ENCODE data around the gene CRYBA4.
A peak's percentile ranks its signal among the peaks of the same experiment; 100 is the strongest.

Gene CRYBA4

DNA sequence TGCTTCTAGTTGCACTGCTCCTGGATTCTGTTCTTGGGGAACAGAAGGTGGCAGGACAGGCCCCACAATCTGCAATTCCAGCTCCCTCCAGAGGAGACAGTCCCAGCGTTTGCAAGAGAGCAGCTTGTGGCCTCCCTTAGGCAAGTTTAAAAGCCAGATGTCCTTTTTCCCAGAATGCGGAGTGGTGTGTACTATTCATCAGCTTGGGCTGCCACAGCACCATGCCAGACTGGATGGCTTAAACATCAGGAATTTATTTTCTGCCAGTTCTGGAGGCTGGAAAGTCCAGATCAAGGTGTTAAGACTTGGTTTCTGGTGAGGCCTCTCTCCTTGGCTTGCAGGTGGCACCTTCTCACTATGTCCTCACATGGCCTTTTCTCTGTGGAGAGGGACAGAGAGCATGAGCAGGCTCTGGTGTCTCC, 47.3 kb downstream of the CRYBA4 start:
- Histone ChIP-seq H3K27ac (ENCODE audit: low read depth, low read length) (no peak overlapping the region), H3K9ac (ENCODE audit: low read length) (no peak overlapping the region)

DNA sequence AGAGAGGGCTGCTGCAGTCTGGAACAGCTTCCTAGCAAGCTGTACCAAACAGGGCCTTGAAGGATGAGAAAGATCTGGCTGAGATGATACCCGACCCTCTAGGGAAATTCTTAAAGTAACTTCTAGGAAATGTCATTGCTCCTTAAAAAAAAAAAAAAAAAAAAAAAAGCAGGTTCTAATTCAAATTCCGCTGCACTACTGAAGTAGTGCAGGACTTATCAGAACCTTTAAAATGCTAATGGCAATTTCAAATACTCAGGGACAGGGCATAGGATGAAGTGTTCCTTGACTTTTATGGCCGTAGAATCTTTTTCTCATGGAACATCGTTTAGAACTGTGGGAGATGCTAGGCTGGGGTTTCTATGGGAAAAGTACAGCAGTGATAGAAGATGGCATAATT, 48.7 kb downstream of the CRYBA4 start:
- Histone ChIP-seq H3K36me3 (ENCODE audit: insufficient read depth, low read length) (no peaks in the 10 kb centered on the region), H3K9ac (ENCODE audit: low read length) (no peak overlapping the region), H3K4me3 (ENCODE audit: low read depth in 1 of 2, low read length in 2 of 2) (no peak overlapping the region), H3K27me3 (ENCODE audit: control insufficient read depth in 1 of 2, insufficient read depth in 2 of 2, low read length in 2 of 2) (no peaks in the 10 kb centered on the region), H3K4me1 (ENCODE audit: insufficient read depth, low read length) (peaks cover 23% of the 10 kb centered on the region), H3K27ac (ENCODE audit: low read depth, low read length) (no peak overlapping the region), H3K9me3 (ENCODE audit: low read length) (no peaks in the 10 kb centered on the region)

More for the DNA sequence above, 47.3 kb downstream of the CRYBA4 start:
- H3K4me1 ChIP-seq (ENCODE audit: insufficient read depth, low read length), result peaks cover 13% of the 10 kb centered on the region
- H3K27me3 ChIP-seq (ENCODE audit: control insufficient read depth in 1 of 2, insufficient read depth in 2 of 2, low read length in 2 of 2), result peaks cover 0 to 4% of the 10 kb centered on the region in 2 donors
- no peaks in the 10 kb centered on the region for H3K9me3 ChIP-seq (ENCODE audit: low read length)
- H3K4me3 ChIP-seq (ENCODE audit: low read depth in 1 of 2, low read length in 2 of 2), result no peak overlapping the region
- no peaks in the 10 kb centered on the region for H3K36me3 ChIP-seq (ENCODE audit: insufficient read depth, low read length)

DNA sequence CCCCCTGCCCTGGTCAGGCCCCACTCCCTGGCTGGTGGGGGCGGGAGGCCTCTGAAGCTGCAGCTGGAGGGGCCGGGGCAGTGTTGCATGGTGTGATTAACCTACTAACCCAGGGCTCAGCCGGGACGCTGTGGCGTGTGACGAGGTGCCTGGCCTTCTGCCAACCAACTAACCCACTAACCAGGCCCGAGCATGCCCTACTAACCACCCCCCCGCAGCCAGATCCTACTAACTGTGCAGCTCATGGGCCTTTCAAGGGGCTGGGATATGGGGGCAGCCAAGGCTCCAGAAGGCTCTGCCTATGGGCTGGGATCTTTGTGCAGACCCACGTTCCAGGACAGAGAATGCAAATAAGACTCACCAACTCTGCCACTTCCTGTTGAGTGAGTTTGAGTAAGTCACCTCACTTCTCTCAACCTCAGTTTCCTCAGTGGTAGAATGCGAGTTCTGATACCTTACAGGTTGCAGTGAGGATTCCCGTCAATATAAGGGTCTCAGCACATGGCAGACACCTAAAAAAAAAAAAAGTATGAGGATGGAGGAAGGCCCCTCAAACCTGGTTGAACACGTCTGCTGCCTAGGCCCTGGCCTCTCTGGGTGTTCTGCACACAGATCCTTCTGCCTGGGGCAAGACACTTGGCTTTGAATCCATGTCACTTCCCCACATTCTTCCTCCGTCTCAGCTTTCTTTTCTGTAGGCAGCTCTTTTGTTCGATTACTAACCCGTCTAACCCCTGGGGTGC, 49.7 kb downstream of the CRYBA4 start:
- Histone ChIP-seq H3K4me3 (ENCODE audit: low read depth in 1 of 2, low read length in 2 of 2) (no peak overlapping the region), H3K27ac (ENCODE audit: low read depth, low read length) (peak overlapping the region; percentile 73), H3K9ac (ENCODE audit: low read length) (no peak overlapping the region)

DNA sequence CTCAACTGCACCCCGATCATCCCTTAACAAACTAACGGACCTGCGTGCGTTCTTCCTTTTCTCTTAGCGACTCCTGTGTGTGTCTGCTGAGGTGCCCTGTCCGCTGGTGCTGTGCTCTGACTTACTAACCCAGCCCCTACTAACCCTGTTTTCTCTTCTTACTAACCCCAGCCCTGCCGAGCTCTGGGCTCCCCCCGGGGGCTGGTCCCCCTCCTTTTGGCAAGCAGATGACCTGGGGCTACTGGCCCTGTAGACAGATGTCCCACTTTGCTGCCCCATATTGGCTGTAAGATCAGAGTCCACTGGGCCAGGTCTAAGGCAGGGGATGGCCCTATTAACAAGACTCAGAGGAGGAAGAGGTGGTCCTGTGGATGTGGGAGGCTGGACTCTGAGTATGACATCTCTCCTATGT, 50.3 kb downstream of the CRYBA4 start:
- H3K27ac ChIP-seq (ENCODE audit: low read depth, low read length), result peak overlapping the region; percentile 73
- H3K4me3 ChIP-seq (ENCODE audit: low read depth in 1 of 2, low read length in 2 of 2), result peak overlapping the region; percentile 90 to 97
- H3K27me3 ChIP-seq (ENCODE audit: control insufficient read depth in 1 of 2, insufficient read depth in 2 of 2, low read length in 2 of 2), result no peaks in the 10 kb centered on the region
- no peaks in the 10 kb centered on the region for H3K9me3 ChIP-seq (ENCODE audit: low read length)
- H3K4me1 ChIP-seq (ENCODE audit: insufficient read depth, low read length), result peaks cover 23% of the 10 kb centered on the region
- no peaks in the 10 kb centered on the region for H3K36me3 ChIP-seq (ENCODE audit: insufficient read depth, low read length)
- peak overlapping the region; percentile 1 for H3K9ac ChIP-seq (ENCODE audit: low read length)

More for the DNA sequence above, 49.7 kb downstream of the CRYBA4 start:
- Histone ChIP-seq H3K36me3 (ENCODE audit: insufficient read depth, low read length) (no peaks in the 10 kb centered on the region), H3K9me3 (ENCODE audit: low read length) (no peaks in the 10 kb centered on the region), H3K4me1 (ENCODE audit: insufficient read depth, low read length) (peaks cover 23% of the 10 kb centered on the region), H3K27me3 (ENCODE audit: control insufficient read depth in 1 of 2, insufficient read depth in 2 of 2, low read length in 2 of 2) (no peaks in the 10 kb centered on the region)

DNA sequence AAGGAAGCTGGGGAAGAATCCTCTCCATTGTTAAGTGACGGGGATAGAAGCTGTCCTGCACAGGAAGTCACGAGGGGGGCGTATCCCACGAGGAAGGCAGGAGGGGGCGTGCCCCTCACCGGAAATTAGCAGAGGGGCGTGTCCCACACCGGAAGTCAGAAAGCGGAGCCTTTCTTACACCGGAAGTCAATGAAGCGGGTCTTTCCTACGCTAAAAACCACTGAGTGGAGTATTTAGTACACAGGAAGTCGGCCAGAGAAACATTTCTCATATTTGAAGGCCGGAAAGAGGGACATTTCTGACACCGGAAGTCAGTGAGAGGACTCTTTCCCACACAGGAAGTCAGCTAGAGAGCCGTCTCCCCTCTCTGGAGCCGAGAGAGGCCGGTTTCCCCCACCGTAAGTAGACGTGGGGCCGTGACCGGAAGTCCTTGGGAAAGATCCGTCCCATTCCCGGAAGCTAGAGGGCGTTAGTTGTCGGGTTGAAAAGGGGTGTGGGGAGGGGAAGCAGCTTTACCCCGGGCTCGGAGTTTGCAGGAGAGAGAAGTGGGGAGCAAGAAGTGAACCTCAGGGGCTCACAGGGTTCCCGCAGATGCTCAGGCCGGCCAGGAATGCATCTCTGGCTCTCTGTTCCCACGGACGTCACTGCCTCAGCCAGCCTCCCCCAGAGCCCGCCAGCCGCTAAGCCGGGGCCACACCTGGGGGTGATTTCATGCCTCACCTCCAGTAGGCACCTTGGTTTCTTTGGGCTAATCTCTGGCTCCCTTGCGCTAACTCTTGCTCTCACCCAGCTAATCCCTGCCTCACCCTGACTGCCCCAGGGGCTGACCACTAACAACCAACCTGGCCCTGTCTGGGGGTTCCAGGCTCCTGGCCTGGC, 51.1 kb downstream of the CRYBA4 start:
- peak overlapping the region; percentile 90 to 97 for H3K4me3 ChIP-seq (ENCODE audit: low read depth in 1 of 2, low read length in 2 of 2)
- H3K36me3 ChIP-seq (ENCODE audit: insufficient read depth, low read length), result no peaks in the 10 kb centered on the region
- no peaks in the 10 kb centered on the region for H3K27me3 ChIP-seq (ENCODE audit: control insufficient read depth in 1 of 2, insufficient read depth in 2 of 2, low read length in 2 of 2)
- peaks cover 23% of the 10 kb centered on the region for H3K4me1 ChIP-seq (ENCODE audit: insufficient read depth, low read length)
- peak overlapping the region; percentile 99 for H3K9ac ChIP-seq (ENCODE audit: low read length)
- no peaks in the 10 kb centered on the region for H3K9me3 ChIP-seq (ENCODE audit: low read length)
- H3K27ac ChIP-seq (ENCODE audit: low read depth, low read length), result peak overlapping the region; percentile 73

DNA sequence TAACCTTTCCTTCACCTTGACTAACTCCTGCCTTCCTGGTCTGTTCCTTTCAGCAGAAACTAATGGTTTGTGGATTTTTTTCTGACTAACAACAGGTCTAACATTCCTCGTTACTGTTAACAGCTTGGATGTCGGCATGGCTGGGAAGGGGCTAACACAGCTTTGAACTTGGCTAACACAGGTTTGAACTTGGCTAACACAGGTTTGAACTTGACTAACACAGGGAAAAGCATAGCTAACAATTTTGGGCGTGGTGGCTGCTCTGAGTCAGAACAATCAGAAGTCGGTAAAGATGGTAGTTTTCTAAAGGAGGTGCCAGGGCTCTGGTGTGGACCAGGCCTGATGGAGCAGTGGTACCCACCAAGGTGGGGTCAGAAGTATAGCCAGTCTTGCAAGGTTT, 51.7 kb downstream of the CRYBA4 start:
- H3K27ac ChIP-seq (ENCODE audit: low read depth, low read length), result peak overlapping the region; percentile 73
- H3K27me3 ChIP-seq (ENCODE audit: control insufficient read depth in 1 of 2, insufficient read depth in 2 of 2, low read length in 2 of 2), result no peaks in the 10 kb centered on the region
- H3K4me3 ChIP-seq (ENCODE audit: low read depth in 1 of 2, low read length in 2 of 2), result peak overlapping the region; percentile 90 to 97
- H3K9ac ChIP-seq (ENCODE audit: low read length), result peak overlapping the region; percentile 99
- peaks cover 23% of the 10 kb centered on the region for H3K4me1 ChIP-seq (ENCODE audit: insufficient read depth, low read length)
- no peaks in the 10 kb centered on the region for H3K9me3 ChIP-seq (ENCODE audit: low read length)
- no peaks in the 10 kb centered on the region for H3K36me3 ChIP-seq (ENCODE audit: insufficient read depth, low read length)

DNA sequence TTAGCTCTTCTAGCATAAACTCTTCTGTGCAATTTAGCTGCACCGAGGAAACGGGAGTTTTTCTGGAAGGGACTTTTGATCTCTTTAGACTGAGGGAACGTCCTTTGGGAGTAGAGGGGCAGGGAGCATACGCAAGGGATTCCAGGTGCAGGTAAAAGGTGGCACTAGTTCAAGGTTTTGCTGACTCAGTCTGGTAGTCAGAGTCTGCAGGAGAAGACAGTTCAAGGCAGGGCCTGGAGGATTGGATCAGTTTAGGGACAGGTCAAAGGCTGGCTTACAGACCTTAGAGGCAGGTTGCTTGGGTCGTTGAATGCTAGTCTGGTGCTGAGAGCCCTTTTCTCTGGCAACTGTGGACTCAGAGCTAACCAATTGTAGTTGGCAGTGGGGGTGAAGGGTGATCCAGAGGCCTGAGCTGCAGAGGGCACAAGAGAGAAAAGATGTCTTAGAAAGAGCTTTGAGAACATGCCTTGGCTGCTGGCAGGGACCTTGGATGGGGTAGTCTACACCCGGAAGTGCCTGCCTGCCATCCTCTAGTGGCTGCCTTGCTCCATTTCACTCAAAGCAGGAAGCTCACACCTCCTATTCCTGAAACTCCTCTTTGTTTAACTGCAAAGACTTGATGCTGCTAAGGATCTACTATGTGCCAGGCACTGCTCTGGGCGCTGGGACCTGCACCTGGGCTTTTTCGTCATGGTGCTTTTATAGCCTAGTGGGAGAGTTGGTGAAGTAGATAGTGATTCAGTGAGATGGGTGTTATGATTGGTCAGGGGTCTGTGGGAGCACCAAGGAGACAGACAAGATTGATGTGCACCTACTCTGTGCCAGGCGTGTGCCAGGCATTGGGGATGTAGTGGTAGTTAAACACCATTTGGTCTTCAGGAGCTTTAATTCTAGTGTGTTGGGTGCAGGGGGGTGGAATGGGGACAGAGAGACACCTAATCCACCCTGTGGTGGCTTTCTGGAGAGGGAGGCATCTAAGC, 52.7 kb downstream of the CRYBA4 start:
- no peak overlapping the region for H3K27ac ChIP-seq (ENCODE audit: low read depth, low read length)
- H3K36me3 ChIP-seq (ENCODE audit: insufficient read depth, low read length), result no peaks in the 10 kb centered on the region
- H3K9ac ChIP-seq (ENCODE audit: low read length), result no peak overlapping the region
- H3K4me3 ChIP-seq (ENCODE audit: low read depth in 1 of 2, low read length in 2 of 2), result peak overlapping the region in 1 of 2 donors; percentile 97
- no peaks in the 10 kb centered on the region for H3K9me3 ChIP-seq (ENCODE audit: low read length)
- H3K27me3 ChIP-seq (ENCODE audit: control insufficient read depth in 1 of 2, insufficient read depth in 2 of 2, low read length in 2 of 2), result no peaks in the 10 kb centered on the region
- peaks cover 23% of the 10 kb centered on the region for H3K4me1 ChIP-seq (ENCODE audit: insufficient read depth, low read length)

DNA sequence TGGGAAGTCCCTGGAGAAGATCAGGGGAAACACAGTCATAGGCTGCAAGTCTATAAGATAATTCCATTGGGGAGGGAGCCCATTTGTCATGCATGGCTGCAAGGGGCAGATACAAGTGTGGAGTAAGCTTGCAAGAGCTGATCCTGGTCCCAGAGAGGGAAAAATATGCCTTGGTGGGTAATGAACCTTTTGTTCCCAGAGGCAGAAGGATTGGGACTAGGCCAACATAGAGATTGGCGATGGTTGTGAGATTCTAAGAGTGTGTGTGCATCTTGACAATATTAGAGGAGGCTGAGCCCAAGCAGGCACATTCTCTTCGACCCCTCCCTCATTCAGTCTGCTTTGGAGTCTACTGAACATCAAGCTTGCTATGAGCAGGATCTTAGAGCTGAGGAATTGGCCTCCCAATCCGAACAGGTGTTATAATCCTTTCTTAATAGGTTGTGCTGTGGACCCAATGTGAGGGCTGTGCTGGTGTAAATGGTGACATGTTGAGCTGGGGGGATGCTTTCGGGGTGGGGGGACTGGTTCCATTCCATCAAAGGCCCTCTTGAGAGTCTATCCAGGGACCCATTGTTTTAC, 54.0 kb downstream of the CRYBA4 start:
- no peaks in the 10 kb centered on the region for H3K9me3 ChIP-seq (ENCODE audit: low read length)
- no peaks in the 10 kb centered on the region for H3K27me3 ChIP-seq (ENCODE audit: control insufficient read depth in 1 of 2, insufficient read depth in 2 of 2, low read length in 2 of 2)
- peaks cover 23% of the 10 kb centered on the region for H3K4me1 ChIP-seq (ENCODE audit: insufficient read depth, low read length)
- H3K4me3 ChIP-seq (ENCODE audit: low read depth in 1 of 2, low read length in 2 of 2), result no peak overlapping the region
- H3K36me3 ChIP-seq (ENCODE audit: insufficient read depth, low read length), result peaks cover 3% of the 10 kb centered on the region
- no peak overlapping the region for H3K27ac ChIP-seq (ENCODE audit: low read depth, low read length)
- no peak overlapping the region for H3K9ac ChIP-seq (ENCODE audit: low read length)

DNA sequence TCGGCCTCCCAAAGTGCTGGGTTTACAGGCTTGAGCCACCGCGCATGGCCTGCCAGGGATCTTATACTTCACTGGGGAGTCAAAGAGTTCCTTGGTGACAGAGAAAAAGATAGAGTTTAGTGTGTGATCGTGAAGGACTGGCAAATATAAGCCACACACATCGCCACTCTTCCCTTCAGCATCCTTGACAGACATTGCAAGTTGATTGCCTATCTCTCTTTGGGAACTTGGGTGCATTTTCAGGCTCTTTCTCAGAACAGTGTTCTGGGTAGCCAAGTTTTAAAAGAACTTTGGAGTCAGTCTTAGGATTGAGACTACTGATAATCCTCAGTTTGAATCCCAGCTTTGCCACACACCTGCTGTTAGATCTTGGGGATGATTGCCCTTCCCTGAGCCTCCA, 55.5 kb downstream of the CRYBA4 start:
- Histone ChIP-seq H3K36me3 (ENCODE audit: insufficient read depth, low read length) (peaks cover 6% of the 10 kb centered on the region), H3K4me3 (ENCODE audit: low read depth in 1 of 2, low read length in 2 of 2) (no peak overlapping the region), H3K4me1 (ENCODE audit: insufficient read depth, low read length) (peaks cover 21% of the 10 kb centered on the region), H3K9me3 (ENCODE audit: low read length) (no peaks in the 10 kb centered on the region), H3K9ac (ENCODE audit: low read length) (no peak overlapping the region), H3K27me3 (ENCODE audit: control insufficient read depth in 1 of 2, insufficient read depth in 2 of 2, low read length in 2 of 2) (no peaks in the 10 kb centered on the region), H3K27ac (ENCODE audit: low read depth, low read length) (no peak overlapping the region)

DNA sequence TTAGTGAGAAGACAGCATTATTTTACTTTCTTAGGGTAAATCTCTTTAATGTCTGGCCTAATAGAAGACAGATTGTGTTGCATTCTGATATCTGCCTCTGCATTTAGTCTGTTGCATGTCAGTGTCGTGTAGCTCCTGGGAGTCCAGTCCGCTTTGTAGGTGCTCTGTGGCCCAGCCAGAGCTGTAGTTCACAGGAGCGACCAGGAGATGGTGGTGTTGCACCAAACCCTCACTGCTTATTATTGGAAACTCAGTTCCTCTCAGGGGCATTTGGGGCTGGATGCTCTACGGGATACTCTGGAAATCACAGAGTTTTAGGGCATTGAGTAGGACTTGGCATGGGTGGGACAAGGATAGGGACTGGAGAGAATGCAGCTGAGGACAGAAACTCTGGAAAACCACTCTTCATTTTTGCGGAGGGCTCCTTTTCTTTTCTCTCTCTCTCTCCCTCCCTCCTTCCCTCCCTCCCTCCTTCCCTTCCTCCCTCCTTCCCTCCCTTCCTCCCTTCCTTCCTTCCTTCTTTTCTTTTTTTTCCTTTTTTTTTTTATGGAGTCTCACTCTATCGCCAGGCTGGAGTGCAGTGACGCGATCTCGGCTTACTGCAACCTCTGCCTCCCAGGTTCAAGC, 57.4 kb downstream of the CRYBA4 start:
- Histone ChIP-seq H3K27me3 (ENCODE audit: control insufficient read depth in 1 of 2, insufficient read depth in 2 of 2, low read length in 2 of 2) (no peaks in the 10 kb centered on the region), H3K4me1 (ENCODE audit: insufficient read depth, low read length) (peaks cover 9% of the 10 kb centered on the region), H3K27ac (ENCODE audit: low read depth, low read length) (no peak overlapping the region), H3K36me3 (ENCODE audit: insufficient read depth, low read length) (peaks cover 7% of the 10 kb centered on the region), H3K9me3 (ENCODE audit: low read length) (no peaks in the 10 kb centered on the region), H3K9ac (ENCODE audit: low read length) (no peak overlapping the region), H3K4me3 (ENCODE audit: low read depth in 1 of 2, low read length in 2 of 2) (no peak overlapping the region)
